Muscle of arm (tissue), 14 donors: ENCODE results near the gene TLX3. TPM values are rescaled to one million over a fixed set of nuclear protein-coding genes. Genes with fewer than 3 reads are reported as not detected.
"Not testable (repeated sequence)": the region's sequence is repeated elsewhere in the genome, so short reads cannot be mapped to it uniquely, and the experiment has no call there.

Source experiments
- DNase-seq: peaks from one replicate; pipeline ENCODE4 v3.0.0-alpha.2; 2013
- long read RNA-seq, 11 donors: transcript quantifications; one replicate each; lab custom pipeline, GENCODE V29; 2026
- polyA plus RNA-seq, 12 donors: library from polyadenylated mRNA; unstranded; fragments of 120-200 nt; gene quantifications; one replicate each; pipeline ENCODE4 v1.2.1, GENCODE V29; 2013; ENCODE audit not compliant: insufficient read length in 12 of 12

TLX3 gene
- not detected for polyA plus RNA-seq
- long read RNA-seq, donor 1 = 0 reads
- long read RNA-seq, donor 2 = 0 reads
- long read RNA-seq, donor 3 = 0 reads
- long read RNA-seq, donor 4 = 0 reads
- long read RNA-seq, donor 5 = 0 reads
- long read RNA-seq, donor 6 = 0 reads
- long read RNA-seq, donor 7 = 0 reads
- long read RNA-seq, donor 8 = 0 reads
- long read RNA-seq, donor 9 = 0 reads
- long read RNA-seq, donor 10 = 0 reads
- long read RNA-seq, donor 11 = 0 reads

GRCh38 chr5:171308453-171309275 lies at the start of gene TLX3:
TSS of gene TLX3 (plus strand) at chr5:171309248. CDS start at chr5:171309366, 118 bp downstream.
- no peak for DNase-seq

GRCh38 chr5:171261361-171261760 lies 47.7 kb upstream of the TLX3 start:
- no peak for DNase-seq

- DNase-seq = no peak
Observed at GRCh38 chr5:171261904-171262303, 47.1 kb upstream of the TLX3 start.

- no peak for DNase-seq
Observed at GRCh38 chr5:171263181-171263580, 45.9 kb upstream of the TLX3 start.

GRCh38 chr5:171264843-171265242 lies 44.2 kb upstream of the TLX3 start:
- no peak for DNase-seq

GRCh38 chr5:171268700-171269620 lies 40.1 kb upstream of the TLX3 start:
- no peak for DNase-seq

- no peak for DNase-seq
Observed at GRCh38 chr5:171269717-171270116, 39.3 kb upstream of the TLX3 start.

GRCh38 chr5:171270136-171270535 lies 38.9 kb upstream of the TLX3 start:
- DNase-seq = no peak

- DNase-seq = no peak
Observed at GRCh38 chr5:171271798-171272197, 37.2 kb upstream of the TLX3 start.

GRCh38 chr5:171272996-171273970 lies 35.8 kb upstream of the TLX3 start:
- no peak for DNase-seq

GRCh38 chr5:171275841-171276544 lies 33.1 kb upstream of the TLX3 start:
- no peak for DNase-seq

- no peak for DNase-seq
Observed at GRCh38 chr5:171283753-171284152, 25.3 kb upstream of the TLX3 start.

- DNase-seq = no peak
Observed at GRCh38 chr5:171285465-171285864, 23.6 kb upstream of the TLX3 start.

GRCh38 chr5:171288066-171288465 lies 21.0 kb upstream of the TLX3 start:
- DNase-seq = no peak

GRCh38 chr5:171291371-171291770 lies 17.7 kb upstream of the TLX3 start:
- DNase-seq = no peak

- DNase-seq = no peak
Observed at GRCh38 chr5:171295299-171295698, 13.7 kb upstream of the TLX3 start.

- no peak for DNase-seq
Observed at GRCh38 chr5:171295801-171296200, 13.2 kb upstream of the TLX3 start.

- DNase-seq = not testable (repeated sequence)
Observed at GRCh38 chr5:171297941-171298340, 11.1 kb upstream of the TLX3 start.

- no peak for DNase-seq
Observed at GRCh38 chr5:171299228-171299627, 9.8 kb upstream of the TLX3 start.

GRCh38 chr5:171299851-171300250 lies 9.2 kb upstream of the TLX3 start:
- no peak for DNase-seq
